Ascending aorta (tissue), 2 donors: ENCODE results near the gene AFF3. TPM values are rescaled to one million over a fixed set of nuclear protein-coding genes. Genes with fewer than 3 reads are reported as not detected.

Source experiments
- DNase-seq, 2 donors: peaks; one replicate each; pipeline ENCODE4 v3.0.0-alpha.2; 2019; ENCODE audit warnings: low spot score in 2 of 2
- H3K27ac ChIP-seq, 2 donors: fragments of 200-600 bp; sonication (generic); one replicate each; pipeline ENCODE4 v1.5.1; 2016 to 2017; ENCODE audit warnings: mild to moderate bottlenecking in 1 of 2
- H3K27me3 ChIP-seq: fragments of 200-600 bp; sonication (generic); one replicate; pipeline ENCODE4 v1.5.1; 2017
- H3K36me3 ChIP-seq, 2 donors: fragments of 200-600 bp; sonication (generic); one replicate each; pipeline ENCODE4 v1.5.1; 2016
- H3K4me1 ChIP-seq, 2 donors: fragments of 200-600 bp; sonication (generic); one replicate each; pipeline ENCODE4 v1.5.1; 2016 to 2017; ENCODE audit warnings: mild to moderate bottlenecking in 1 of 2
- H3K4me3 ChIP-seq, 2 donors: fragments of 200-600 bp; sonication (generic); one replicate each; pipeline ENCODE4 v1.5.1; 2016 to 2017; ENCODE audit warnings: mild to moderate bottlenecking in 1 of 2
- H3K9me3 ChIP-seq, 2 donors: fragments of 200-600 bp; sonication (generic); one replicate each; pipeline ENCODE4 v1.5.1; 2016
- CTCF ChIP-seq, 3 experiments: fragments of 200-600 bp in 2 of 3; fragments of 450-650 bp in 1 of 3; sonication (generic) in 2 of 3; IDR thresholded peaks; one replicate each; pipeline ENCODE4 v1.5.1; 2016 to 2019; ENCODE audit warnings: antibody characterized with exemption in 3 of 3, mild to moderate bottlenecking in 1 of 3, moderate library complexity in 1 of 3
- intact Hi-C: fragments of 100-400 bp; cut with DNase I; formaldehyde crosslinking; loops from one replicate; pipeline ENCODE4 v1.15.1; 2023
- total RNA-seq: library from RNA; depleted of rRNA; stranded (reverse); fragments of >200 nt; gene quantifications from one replicate; pipeline ENCODE4 v1.1.0, GENCODE V29; 2016

AFF3 gene
- total RNA-seq, 1 donor from 2014 or later, result 7.1 TPM

- Histone ChIP-seq H3K36me3 (no peaks in the 10 kb centered on the region), H3K9me3 (no peaks in the 10 kb centered on the region), H3K27me3 (no peaks in the 10 kb centered on the region), H3K27ac (no peak overlapping the region), H3K4me1 (no peaks in the 10 kb centered on the region), H3K4me3 (no peak overlapping the region)
- no peak for TF ChIP-seq CTCF (IDR thresholded peaks at IDR 0.05)
- intact Hi-C loops, result no loop called here
- DNase-seq, result no peak
Measured at GRCh38 chr2:99851089-99851488, 291.3 kb downstream of the AFF3 start.

GRCh38 chr2:99850084-99850710 is 292.2 kb downstream of the AFF3 start:
- Histone ChIP-seq H3K4me3 (no peak overlapping the region), H3K9me3 (no peaks in the 10 kb centered on the region), H3K27me3 (no peaks in the 10 kb centered on the region), H3K27ac (no peak overlapping the region), H3K36me3 (no peaks in the 10 kb centered on the region), H3K4me1 (no peaks in the 10 kb centered on the region)
- intact Hi-C loops, result no loop called here
- no peak for DNase-seq
- TF ChIP-seq CTCF (IDR thresholded peaks at IDR 0.05), result no peak

GRCh38 chr2:99846462-99847107 is 295.8 kb downstream of the AFF3 start:
- no peaks in the 10 kb centered on the region for H3K4me1 ChIP-seq
- H3K4me3 ChIP-seq, result no peak overlapping the region
- intact Hi-C loops, result no loop called here
- TF ChIP-seq CTCF (IDR thresholded peaks at IDR 0.05), result no peak
- H3K9me3 ChIP-seq, result no peaks in the 10 kb centered on the region
- H3K27me3 ChIP-seq, result no peaks in the 10 kb centered on the region
- H3K36me3 ChIP-seq, result no peaks in the 10 kb centered on the region
- no peak overlapping the region for H3K27ac ChIP-seq
- DNase-seq, result no peak

GRCh38 chr2:99845296-99845695 is 297.1 kb downstream of the AFF3 start:
- no peaks in the 10 kb centered on the region for H3K27me3 ChIP-seq
- no peak overlapping the region for H3K27ac ChIP-seq
- H3K36me3 ChIP-seq, result no peaks in the 10 kb centered on the region
- DNase-seq, result no peak
- H3K4me1 ChIP-seq, result no peaks in the 10 kb centered on the region
- no peak overlapping the region for H3K4me3 ChIP-seq
- TF ChIP-seq CTCF (IDR thresholded peaks at IDR 0.05), result no peak
- intact Hi-C loops, result no loop called here
- no peaks in the 10 kb centered on the region for H3K9me3 ChIP-seq

GRCh38 chr2:99842451-99842850 is 299.9 kb downstream of the AFF3 start:
- no peaks in the 10 kb centered on the region for H3K36me3 ChIP-seq
- no peaks in the 10 kb centered on the region for H3K9me3 ChIP-seq
- intact Hi-C loops, result no loop called here
- TF ChIP-seq CTCF (IDR thresholded peaks at IDR 0.05), result no peak
- no peak overlapping the region for H3K27ac ChIP-seq
- no peaks in the 10 kb centered on the region for H3K4me1 ChIP-seq
- no peaks in the 10 kb centered on the region for H3K27me3 ChIP-seq
- no peak for DNase-seq
- H3K4me3 ChIP-seq, result no peak overlapping the region
